DOHH2 (cell line): Measurements from ENCODE around the gene SMARCD1.

ENCODE experiments used
- CTCF ChIP-seq: fragments of 200-600 bp; sonication (generic); IDR thresholded peaks from one replicate; pipeline ENCODE4 v1.5.1; 2014; ENCODE audit warnings: antibody characterized with exemption, mild to moderate bottlenecking, low read depth, low read length; ENCODE audit not compliant: poor library complexity, severe bottlenecking
- EZH2phosphoT487 ChIP-seq: fragments of 200-600 bp; sonication (generic); IDR thresholded peaks from 2 replicates; pipeline ENCODE4 v1.6.1; 2017; ENCODE audit warnings: borderline replicate concordance, mild to moderate bottlenecking, antibody characterized with exemption, low read length, moderate library complexity, mixed read lengths

GRCh38 chr12:50074936-50075807, 10.0 kb upstream of the SMARCD1 start:
- TF ChIP-seq CTCF (peak; percentile 92), EZH2phosphoT487 (no peak)
